ENCODE results near the gene ACSS3.

DNA sequence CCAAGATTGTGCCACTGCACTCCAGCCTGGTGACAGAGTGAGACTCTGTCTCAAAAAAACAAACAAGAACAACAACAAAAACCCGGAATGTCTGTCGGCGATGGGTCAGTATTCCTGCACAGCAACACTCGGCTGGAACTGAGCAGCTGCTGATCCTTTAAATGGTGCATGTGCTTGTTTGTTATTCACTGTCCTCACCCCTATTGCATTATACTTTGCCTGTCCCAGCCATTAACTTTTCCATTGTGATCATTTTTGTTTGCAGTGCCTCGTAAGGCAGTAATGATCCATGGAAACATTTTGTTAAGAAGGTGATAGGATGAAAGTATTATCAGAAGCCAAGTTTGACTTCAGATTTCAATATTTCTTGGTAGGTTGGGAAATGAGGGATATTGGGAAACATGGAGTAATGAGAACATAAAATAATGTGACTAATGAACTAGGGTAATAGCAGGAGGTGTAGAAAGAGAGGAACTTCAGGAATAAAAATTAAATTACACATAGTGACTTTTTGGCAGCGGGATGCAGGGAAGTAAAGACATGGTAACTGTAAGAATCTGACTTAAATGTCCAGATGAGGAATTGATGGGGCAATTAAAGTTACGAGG, 6.1 kb downstream of the ACSS3 start:
- TF ChIP-seq MYC (IDR thresholded peaks at IDR 0.05; ENCODE audit: low read depth, low read length), result no peak
- TF ChIP-seq, protein P1, sequence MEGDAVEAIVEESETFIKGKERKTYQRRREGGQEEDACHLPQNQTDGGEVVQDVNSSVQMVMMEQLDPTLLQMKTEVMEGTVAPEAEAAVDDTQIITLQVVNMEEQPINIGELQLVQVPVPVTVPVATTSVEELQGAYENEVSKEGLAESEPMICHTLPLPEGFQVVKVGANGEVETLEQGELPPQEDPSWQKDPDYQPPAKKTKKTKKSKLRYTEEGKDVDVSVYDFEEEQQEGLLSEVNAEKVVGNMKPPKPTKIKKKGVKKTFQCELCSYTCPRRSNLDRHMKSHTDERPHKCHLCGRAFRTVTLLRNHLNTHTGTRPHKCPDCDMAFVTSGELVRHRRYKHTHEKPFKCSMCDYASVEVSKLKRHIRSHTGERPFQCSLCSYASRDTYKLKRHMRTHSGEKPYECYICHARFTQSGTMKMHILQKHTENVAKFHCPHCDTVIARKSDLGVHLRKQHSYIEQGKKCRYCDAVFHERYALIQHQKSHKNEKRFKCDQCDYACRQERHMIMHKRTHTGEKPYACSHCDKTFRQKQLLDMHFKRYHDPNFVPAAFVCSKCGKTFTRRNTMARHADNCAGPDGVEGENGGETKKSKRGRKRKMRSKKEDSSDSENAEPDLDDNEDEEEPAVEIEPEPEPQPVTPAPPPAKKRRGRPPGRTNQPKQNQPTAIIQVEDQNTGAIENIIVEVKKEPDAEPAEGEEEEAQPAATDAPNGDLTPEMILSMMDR (IDR thresholded peaks at IDR 0.05; ENCODE audit: extremely low read depth in 1 of 2, insufficient read depth in 1 of 2, low read depth in 1 of 2, low read length in 2 of 2), result no peak
- no peak for TF ChIP-seq POLR2A (IDR thresholded peaks at IDR 0.05; ENCODE audit: low read depth, low read length)
- no peak for TF ChIP-seq POLR2AphosphoS5 (IDR thresholded peaks at IDR 0.05; ENCODE audit: insufficient read depth, low read depth, low read length)

Data from endothelial cell of umbilical vein (primary cell).